T-cell (primary cell): ENCODE measurements around the gene PLEKHH1. TPM values are rescaled to one million over a fixed set of nuclear protein-coding genes. Genes with fewer than 3 reads are reported as not detected.

ENCODE experiments used
- ATAC-seq, 4 experiments: fragments of 200-7000 bp in 3 of 4; fragments of 150-1000 bp in 1 of 4; cut with Tn5 transposase; replicated peaks in 1 of 4; 1 replicate in 3 of 4; 2 replicates in 1 of 4; pipeline ENCODE4 v1.10.0; 2021; ENCODE audit warnings: moderate library complexity in 3 of 4, mild to moderate bottlenecking in 2 of 4, moderate number of reproducible peaks in 1 of 4
- CTCF ChIA-PET, 2 donors: fragments of 300-600 bp; sonication (Branson Sonifier 250); formaldehyde crosslinking; loops; one replicate each; lab custom pipeline; 2022; ENCODE audit warnings: antibody characterized with exemption in 2 of 2; lab: Charles Lee
- POLR2A ChIA-PET, 2 donors: fragments of 300-600 bp; sonication (Branson Sonifier 250); formaldehyde crosslinking; loops; one replicate each; lab custom pipeline; 2022; ENCODE audit warnings: antibody characterized with exemption in 2 of 2; lab: Charles Lee
- DNase-seq, 35 experiments: peaks; one replicate each; pipeline versions ENCODE4 v3.0.0 to v3.0.0-alpha.2; 2013 to 2023
- H3K27ac ChIP-seq: one replicate; pipeline ENCODE4 v1.5.1; 2013; ENCODE audit warnings: low read length
- H3K27me3 ChIP-seq, 2 experiments: replicated peaks in 1 of 2; 1 replicate in 1 of 2; 2 replicates in 1 of 2; pipeline versions ENCODE4 v1.6.1 to v1.7.0; 2013; ENCODE audit warnings: low read length in 1 of 2, mixed read lengths in 1 of 2; ENCODE audit not compliant: control insufficient read depth in 2 of 2, insufficient read depth in 2 of 2; ENCODE audit errors: extremely low read depth in 1 of 2
- H3K36me3 ChIP-seq, 2 donors: 1 replicate in 1 of 2; 2 replicates in 1 of 2; pipeline versions ENCODE4 v1.6.1 to v1.7.0; 2013; ENCODE audit warnings: low read length in 1 of 2; ENCODE audit not compliant: control insufficient read depth in 2 of 2, insufficient read depth in 1 of 2; ENCODE audit errors: extremely low read depth in 1 of 2
- H3K4me1 ChIP-seq, 2 experiments: 1 replicate in 1 of 2; 2 replicates in 1 of 2; pipeline versions ENCODE4 v1.6.1 to v1.7.0; 2013; ENCODE audit warnings: low read length in 2 of 2, mixed read lengths in 1 of 2; ENCODE audit not compliant: insufficient read depth in 2 of 2, control insufficient read depth in 1 of 2; ENCODE audit errors: extremely low read depth in 1 of 2
- H3K4me3 ChIP-seq, 2 donors: 1 replicate in 1 of 2; 2 replicates in 1 of 2; pipeline versions ENCODE4 v1.5.1 to v1.7.0; 2013; ENCODE audit warnings: mild to moderate bottlenecking in 2 of 2, low read length in 1 of 2, moderate library complexity in 1 of 2; ENCODE audit not compliant: control insufficient read depth in 1 of 2; ENCODE audit errors: extremely low read depth in 1 of 2
- H3K9me3 ChIP-seq: 2 replicates; pipeline ENCODE4 v1.7.0; 2013
- H3K27ac Mint-ChIP-seq, 2 donors: one replicate each; pipeline ENCODE4 v1.8.0; 2020 to 2021; ENCODE audit warnings: mild to moderate bottlenecking in 2 of 2, mixed read lengths in 2 of 2
- H3K27me3 Mint-ChIP-seq, 2 donors: one replicate each; pipeline ENCODE4 v1.8.0; 2021 to 2022; ENCODE audit warnings: mixed read lengths in 2 of 2
- H3K36me3 Mint-ChIP-seq: one replicate; pipeline ENCODE4 v1.8.0; 2021; ENCODE audit warnings: mixed read lengths
- H3K4me1 Mint-ChIP-seq, 3 donors: one replicate each; pipeline ENCODE4 v1.8.0; 2020 to 2022; ENCODE audit warnings: mixed read lengths in 3 of 3, mild to moderate bottlenecking in 1 of 3
- H3K4me3 Mint-ChIP-seq, 3 donors: one replicate each; pipeline ENCODE4 v1.8.0; 2020 to 2022; ENCODE audit warnings: mild to moderate bottlenecking in 3 of 3, mixed read lengths in 3 of 3, moderate library complexity in 3 of 3
- H3K9me3 Mint-ChIP-seq, 3 donors: one replicate each; pipeline ENCODE4 v1.8.0; 2020 to 2022; ENCODE audit warnings: mixed read lengths in 3 of 3
- WGBS: methylation state at CpG from one replicate; pipeline ENCODE4 v1.1.5; 2013; ENCODE audit warnings: missing lambda C conversion rate; ENCODE audit not compliant: insufficient coverage; 5-methylcytosine and 5-hydroxymethylcytosine counted together
- total RNA-seq, 35 experiments: library from RNA in 6 of 35; stranded (reverse) in 6 of 35; fragments of 120-200 nt in 1 of 35; gene quantifications; one replicate each; pipeline versions ENCODE4 v1.2.1 to v1.2.4 and lab custom pipeline; 2013 to 2026

PLEKHH1 gene
- total RNA-seq, result 1 to 10 TPM in 1 of 5 donors, under 1 TPM in 4; 0.20 to 1.0 (median 0.58) TPM
- 0.37 TPM for total RNA-seq (2013)
- total RNA-seq (lab: John Stamatoyannopoulos, UW), result 0.04 to 3.0 (median 0.41) reads per million in 29 experiments

DNA sequence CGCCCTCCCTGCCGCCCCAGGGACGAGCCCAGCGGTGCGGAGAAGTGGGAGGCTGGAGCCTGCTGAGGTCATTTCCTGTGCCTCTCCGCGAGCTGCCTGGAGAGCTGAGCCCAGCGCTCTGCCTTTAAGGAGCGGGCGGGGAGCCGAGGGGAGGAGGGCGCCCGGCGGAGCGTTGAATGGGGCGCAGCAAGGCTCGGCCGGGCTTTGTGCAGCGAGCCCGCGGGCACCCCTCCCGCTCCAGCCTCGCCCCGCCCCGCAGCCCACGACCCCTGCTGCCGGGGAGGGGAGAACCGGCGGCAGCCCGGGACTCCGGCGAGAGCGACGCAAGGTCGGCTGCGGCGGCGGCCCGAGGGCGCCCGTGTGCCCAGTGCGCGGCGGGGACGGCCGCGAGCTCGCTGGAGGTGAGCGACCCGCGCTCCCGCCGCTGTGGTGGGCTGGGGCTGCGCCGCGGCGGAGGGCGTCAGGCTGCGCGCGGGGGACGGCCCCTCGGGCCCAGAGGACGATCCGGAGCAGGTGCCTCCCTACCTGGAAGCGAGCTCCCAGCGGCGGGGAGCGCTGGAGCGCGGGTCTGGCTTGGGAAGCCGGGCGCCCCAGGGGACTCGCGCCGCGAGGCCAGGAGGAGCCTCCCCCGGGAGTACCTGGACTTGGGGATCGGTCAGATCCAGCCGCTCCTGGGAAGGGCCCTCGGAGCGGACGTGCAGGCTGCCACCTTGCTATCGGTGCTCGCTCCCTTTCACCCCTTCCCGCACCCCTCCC is at the start of gene PLEKHH1:
PLEKHH1 (plus strand) TSS at position 293 of the 756 bp plus-strand sequence. CDS start 8,578 bp downstream, outside the sequence.
- POLR2A ChIA-PET, result no interaction called here
- ATAC-seq, result peak; percentile 86 to 93 (median 92)
- no peaks in the 10 kb centered on the region for H3K36me3 Mint-ChIP-seq
- Histone ChIP-seq H3K4me3 (peak within 1 kb of the TSS; percentile 31 to 68), H3K27ac (no peak within 1 kb of the TSS), H3K27me3 (peaks cover 0 to 25% of the 10 kb centered on the region in 2 experiments), H3K9me3 (no peaks in the 10 kb centered on the region), H3K4me1 (peaks cover 0 to 12% of the 10 kb centered on the region in 2 experiments), H3K36me3 (no peaks in the 10 kb centered on the region)
- WGBS, result under 1% methylated on average over 79 of the region's 86 CpGs
- CTCF ChIA-PET, result no interaction called here
- no peak within 1 kb of the TSS for H3K27ac Mint-ChIP-seq
- H3K4me3 Mint-ChIP-seq, result peak within 1 kb of the TSS; percentile 69 to 75 (median 73)
- H3K4me1 Mint-ChIP-seq, result peaks cover 0 to 8% (median 7%) of the 10 kb centered on the region in 3 donors
- H3K27me3 Mint-ChIP-seq, result peaks cover 23 to 38% of the 10 kb centered on the region in 2 donors
- peak in 27 of 35 experiments; percentile 4 to 55 (median 26) for DNase-seq
- no peaks in the 10 kb centered on the region for H3K9me3 Mint-ChIP-seq

DNA sequence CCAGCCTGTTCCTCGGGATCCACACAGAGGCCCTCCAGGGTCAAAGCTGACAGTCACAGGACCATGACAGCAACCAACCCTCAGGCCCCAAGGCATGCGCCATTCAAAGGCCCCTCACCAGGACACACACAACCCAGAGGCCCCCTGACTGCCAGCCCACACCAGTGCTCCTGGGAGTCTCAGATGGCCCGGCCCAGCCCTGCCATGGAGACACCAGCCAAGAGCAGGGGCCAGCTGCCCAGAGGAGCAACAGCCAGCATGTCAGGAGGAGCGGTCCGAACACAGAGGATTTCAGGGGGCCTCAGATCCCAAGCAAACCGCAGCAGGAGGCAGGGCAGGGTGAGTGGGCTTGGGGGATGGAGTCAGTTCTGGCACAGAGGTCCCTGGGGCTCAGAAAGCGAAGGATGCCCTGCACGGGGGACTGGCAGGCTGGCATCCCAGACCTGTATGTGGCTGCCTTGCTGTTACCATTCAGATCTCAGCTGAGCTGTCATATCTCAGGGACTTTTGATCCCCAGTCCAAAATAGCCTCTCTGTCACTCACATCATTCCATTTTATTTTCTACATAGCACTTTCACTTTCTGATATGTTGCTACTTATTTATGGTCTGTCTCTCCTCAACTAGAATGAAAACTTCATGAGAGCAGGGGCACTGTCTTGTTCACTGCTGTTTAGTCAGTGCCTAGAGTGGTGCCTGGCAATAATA is 49.4 kb upstream of the PLEKHH1 start:
- Mint-ChIP-seq H3K27me3 (no peaks in the 10 kb centered on the region), H3K4me3 (no peak overlapping the region), H3K27ac (peak overlapping the region; percentile 63 to 75)

DNA sequence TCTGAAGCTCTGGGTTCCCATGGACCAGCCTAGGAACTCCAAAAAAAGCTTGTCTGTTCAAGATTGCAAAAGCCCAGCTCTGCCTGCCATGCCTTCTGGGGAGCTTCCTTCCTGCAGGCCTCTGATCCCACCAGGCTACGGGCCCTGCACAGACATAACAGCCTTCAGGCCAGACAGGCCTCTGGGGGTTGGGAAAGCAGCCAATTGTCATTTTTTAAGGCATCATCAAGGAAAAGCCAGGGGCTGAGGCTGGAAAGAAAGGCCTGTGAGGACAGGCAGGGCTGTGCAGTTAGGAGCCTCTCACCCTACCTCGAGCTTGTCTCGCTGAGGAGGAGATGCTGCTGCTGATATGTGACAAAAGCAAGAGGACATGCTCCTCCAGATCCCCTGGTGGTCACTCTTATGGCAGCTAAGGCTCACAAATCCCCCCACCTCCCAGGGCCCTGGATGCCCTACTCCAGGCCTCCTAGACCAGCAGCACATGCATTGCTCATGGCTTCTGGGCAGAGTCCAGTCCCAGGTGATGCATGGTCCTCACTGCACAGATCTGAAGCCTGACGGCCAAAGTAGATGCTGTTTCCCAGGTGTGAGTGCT is 47.5 kb upstream of the PLEKHH1 start:
- Histone ChIP-seq H3K9me3 (no peaks in the 10 kb centered on the region), H3K36me3 (peaks cover 12 to 55% of the 10 kb centered on the region in 2 donors), H3K27me3 (no peaks in the 10 kb centered on the region), H3K4me1 (peaks cover 15 to 60% of the 10 kb centered on the region in 2 experiments), H3K27ac (no peak overlapping the region), H3K4me3 (peak overlapping the region in 1 of 2 donors; percentile 10)
- 100% methylated on average over 2 of the region's 4 CpGs for WGBS
- Mint-ChIP-seq H3K4me1 (peaks cover 82 to 87% (median 85%) of the 10 kb centered on the region in 3 donors), H3K4me3 (peak overlapping the region; percentile 1 to 94 (median 13)), H3K36me3 (peaks cover 40% of the 10 kb centered on the region), H3K27me3 (no peaks in the 10 kb centered on the region), H3K9me3 (no peaks in the 10 kb centered on the region), H3K27ac (peak overlapping the region; percentile 49 to 68)
- ATAC-seq (no peak), DNase-seq (no peak)
- POLR2A ChIA-PET, result no interaction called here
- CTCF ChIA-PET, result no interaction called here

More for the DNA sequence above, 49.4 kb upstream of the PLEKHH1 start:
- ATAC-seq (no peak), DNase-seq (no peak)
- ChIA-PET CTCF (no interaction called here), POLR2A (no interaction called here)
- no peak overlapping the region for H3K4me3 ChIP-seq
- no peaks in the 10 kb centered on the region for H3K27me3 ChIP-seq
- Mint-ChIP-seq H3K36me3 (peaks cover 40% of the 10 kb centered on the region), H3K9me3 (no peaks in the 10 kb centered on the region), H3K4me1 (peaks cover 66 to 77% (median 77%) of the 10 kb centered on the region in 3 donors)
- H3K27ac ChIP-seq, result no peak overlapping the region
- 97% methylated on average over 5 of the region's 8 CpGs for WGBS
- peaks cover 10 to 46% of the 10 kb centered on the region in 2 experiments for H3K4me1 ChIP-seq
- peaks cover 12 to 64% of the 10 kb centered on the region in 2 donors for H3K36me3 ChIP-seq
- no peaks in the 10 kb centered on the region for H3K9me3 ChIP-seq

GRCh38 chr14:67486890-67487289 is 46.2 kb upstream of the PLEKHH1 start:
- Histone ChIP-seq H3K4me3 (peak overlapping the region in 1 of 2 donors; percentile 27), H3K9me3 (no peaks in the 10 kb centered on the region), H3K4me1 (peaks cover 15 to 60% of the 10 kb centered on the region in 2 experiments), H3K27ac (no peak overlapping the region), H3K36me3 (peaks cover 12 to 46% of the 10 kb centered on the region in 2 donors), H3K27me3 (no peaks in the 10 kb centered on the region)
- no CpG with 5 or more reads among the region's 4 CpGs for WGBS
- Mint-ChIP-seq H3K9me3 (no peaks in the 10 kb centered on the region), H3K4me1 (peaks cover 73 to 83% (median 79%) of the 10 kb centered on the region in 3 donors), H3K4me3 (peak overlapping the region; percentile 31 to 96 (median 94)), H3K36me3 (peaks cover 32% of the 10 kb centered on the region), H3K27ac (peak overlapping the region; percentile 99 to 100), H3K27me3 (no peaks in the 10 kb centered on the region)
- no peak for DNase-seq
- CTCF ChIA-PET, result no interaction called here
- POLR2A ChIA-PET, result no interaction called here
- no peak for ATAC-seq

- Mint-ChIP-seq H3K27ac (peak overlapping the region; percentile 99 to 100), H3K36me3 (peaks cover 32% of the 10 kb centered on the region), H3K9me3 (no peaks in the 10 kb centered on the region), H3K4me1 (peaks cover 73 to 84% (median 80%) of the 10 kb centered on the region in 3 donors), H3K4me3 (peak overlapping the region; percentile 94 to 97 (median 96)), H3K27me3 (no peaks in the 10 kb centered on the region)
- no peak for DNase-seq
- no peaks in the 10 kb centered on the region for H3K9me3 ChIP-seq
- no peak for ATAC-seq
- H3K4me3 ChIP-seq, result peak overlapping the region; percentile 27 to 79
- H3K4me1 ChIP-seq, result peaks cover 15 to 56% of the 10 kb centered on the region in 2 experiments
- ChIA-PET POLR2A (interaction anchor here in 1 of 2 donors (0.5 kb wide), 1 partner anchor 13 kb away, joined by 4 read pairs; no protein-coding TSS in a partner anchor), CTCF (no interaction called here)
- WGBS, result 81% methylated on average over 4 of the region's 4 CpGs
- H3K27ac ChIP-seq, result peak overlapping the region; percentile 95
- peaks cover 12 to 42% of the 10 kb centered on the region in 2 donors for H3K36me3 ChIP-seq
- no peaks in the 10 kb centered on the region for H3K27me3 ChIP-seq
These were observed 45.8 kb upstream of the PLEKHH1 start for GRCh38 chr14:67487332-67487731.
